Heart left ventricle (tissue), 16 donors: ENCODE results near the gene BOD1L1. TPM values are rescaled to one million over a fixed set of nuclear protein-coding genes. Genes with fewer than 3 reads are reported as not detected.

Experiments used
- ATAC-seq, 4 donors: fragments of 200-7000 bp; cut with Tn5 transposase; one replicate each; pipeline ENCODE4 v1.9.1; 2020 to 2022; ENCODE audit warnings: moderate library complexity in 4 of 4, mild to moderate bottlenecking in 3 of 4, moderate number of reproducible peaks in 1 of 4
- DNase-seq, 5 donors: peaks; one replicate each; pipeline ENCODE4 v3.0.0-alpha.2; 2020
- H3K27ac ChIP-seq, 12 donors: fragments of 200-600 bp; sonication (generic) in 4 of 12; one replicate each; pipeline versions ENCODE4 v1.5.0 to v1.8.0; 2016 to 2022; ENCODE audit warnings: mild to moderate bottlenecking in 2 of 12
- H3K27me3 ChIP-seq, 9 donors: fragments of 200-600 bp; sonication (generic) in 2 of 9; one replicate each; pipeline versions ENCODE4 v1.5.1 to v1.8.0; 2016 to 2022; ENCODE audit warnings: mild to moderate bottlenecking in 3 of 9
- H3K36me3 ChIP-seq, 9 donors: fragments of 200-600 bp; sonication (generic) in 2 of 9; one replicate each; pipeline versions ENCODE4 v1.5.0 to v1.8.0; 2018 to 2022; ENCODE audit warnings: mild to moderate bottlenecking in 2 of 9
- H3K4me1 ChIP-seq, 12 donors: fragments of 200-600 bp; sonication (generic) in 4 of 12; one replicate each; pipeline versions ENCODE4 v1.5.0 to v1.8.0; 2016 to 2022; ENCODE audit warnings: mild to moderate bottlenecking in 3 of 12
- H3K4me3 ChIP-seq, 12 donors: fragments of 200-600 bp; sonication (generic) in 4 of 12; one replicate each; pipeline versions ENCODE4 v1.5.0 to v1.8.0; 2017 to 2022; ENCODE audit warnings: mild to moderate bottlenecking in 9 of 12, moderate library complexity in 4 of 12
- H3K9me3 ChIP-seq, 12 donors: fragments of 200-600 bp; sonication (generic) in 4 of 12; one replicate each; pipeline versions ENCODE4 v1.5.0 to v1.8.0; 2016 to 2022; ENCODE audit warnings: mild to moderate bottlenecking in 1 of 12
- CTCF ChIP-seq, 12 donors: fragments of 200-600 bp; sonication (generic) in 4 of 12; IDR thresholded peaks; one replicate each; pipeline versions ENCODE4 v1.5.0 to v1.8.0; 2018 to 2022; ENCODE audit warnings: antibody characterized with exemption in 12 of 12, mild to moderate bottlenecking in 5 of 12
- POLR2A ChIP-seq, 2 donors: fragments of 450-650 bp; IDR thresholded peaks; one replicate each; pipeline ENCODE4 v1.6.1; 2017; ENCODE audit warnings: antibody characterized with exemption in 2 of 2, mild to moderate bottlenecking in 2 of 2, moderate library complexity in 2 of 2
- WGBS, 4 donors: extraction: QIAGEN DNeasy Blood & Tissue Kit in 2 of 4; methylation state at CpG; one replicate each; pipeline versions ENCODE4 v1.1.5 to v1.1.7; 2013 to 2018; 5-methylcytosine and 5-hydroxymethylcytosine counted together
- intact Hi-C, 10 donors: fragments of 100-400 bp; cut with DNase I; formaldehyde crosslinking; loops; one replicate each; pipeline versions ENCODE4 v1.11.1 to v1.14.2; 2022
- polyA plus RNA-seq, 2 donors: library from polyadenylated mRNA; stranded (reverse); fragments of 200-250 nt; gene quantifications; one replicate each; pipeline ENCODE4 v1.2.3, GENCODE V29; 2013
- total RNA-seq, 9 donors: library from RNA; depleted of rRNA in 2 of 9; stranded (reverse); fragments of >200 nt in 2 of 9; fragmentation: NEBNext Ultra II Directional in 3 of 9; extraction: Animal tissue kit (Norgen Biotek cat#: 25700) in 3 of 9; gene quantifications; one replicate each; pipeline versions ENCODE4 v1.1.0 to v1.2.4, GENCODE V29; 2016 to 2023
- donor health status: ischemic (EF 13 %, LVEDD 7.1; RV severe dilation, severe dysfunction).
- donor health status: healthy with polysubstance abuse.
- donor health status: DM: no; HTN: yes; CAD: no.
- donor health status: DM: no; HTN: no; CAD: no.
- donor health status: ischemic (EF 25% LVEDD 6.9; RV normal size, moderate dysfunction).
- donor health status: ischemic (EF 25% LVEDD 5.7; RV mildly dilated, moderate dysfunction).
- donor health status: healthy.
- donor health status: DM: yes; HTN: yes; CAD: no.
- donor health status: ischemic (EF 35%, LVEDD 5.7; RV mildly dilated, moderate dysfunction).
- donor health status: nonischemic (EF 11% LVEDD 7.7; RV severe dilation, severe dysfunction).
- donor health status: DM: yes; HTN: yes; CAD: no.
- donor health status: PGD.
- donor health status: ischemic (EF 29% LVEDD 5.4; RV normal size, mild dysfunction).
- donor health status: nonischemic (EF 23%, LVEDD 6.1; RV moderate dilation, normal function).

BOD1L1 gene
- total and polyA plus RNA-seq, 11 donors: 10.9 to 29.2 (median 18.7) TPM

GRCh38 chr4:13618212-13618806, 9.2 kb downstream of the BOD1L1 start:
- Histone ChIP-seq H3K9me3 (no peaks in the 10 kb centered on the region), H3K27me3 (no peaks in the 10 kb centered on the region), H3K27ac (no peak overlapping the region), H3K36me3 (peaks cover 0 to 67% (median 54%) of the 10 kb centered on the region in 9 donors), H3K4me3 (no peak overlapping the region), H3K4me1 (peaks cover 0 to 13% (median 0%) of the 10 kb centered on the region in 12 donors)
- TF ChIP-seq POLR2A (IDR thresholded peaks at IDR 0.05): no peak
- TF ChIP-seq CTCF (IDR thresholded peaks at IDR 0.05): no peak
- ATAC-seq (no peak), DNase-seq (no peak)
- intact Hi-C loops: no loop called here
- WGBS, 4 donors: 84 to 92% (median 89%) methylated on average over 2 of the region's 2 CpGs

DNA sequence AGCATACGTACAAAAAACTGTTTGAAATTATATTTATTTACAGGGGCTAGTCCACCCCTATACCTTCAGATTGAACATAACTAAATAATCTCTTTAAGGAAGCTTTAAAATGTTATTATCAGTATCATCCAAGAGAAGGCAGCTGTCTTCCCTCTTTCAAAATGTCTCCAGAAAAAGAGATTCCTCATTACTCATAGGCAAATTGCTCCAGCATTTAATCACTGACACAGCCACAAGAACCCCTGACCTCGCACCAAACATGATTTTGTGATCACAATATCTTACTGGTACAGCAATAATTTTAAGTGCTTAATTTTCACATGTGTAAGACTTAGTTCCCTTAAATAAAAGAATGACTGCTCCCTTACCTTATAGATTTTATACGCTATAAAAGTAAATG, 9.7 kb downstream of the BOD1L1 start:
- no peak overlapping the region for H3K27ac ChIP-seq
- no peaks in the 10 kb centered on the region for H3K27me3 ChIP-seq
- TF ChIP-seq POLR2A (IDR thresholded peaks at IDR 0.05) (no peak), CTCF (IDR thresholded peaks at IDR 0.05) (no peak)
- peaks cover 0 to 13% (median 0%) of the 10 kb centered on the region in 12 donors for H3K4me1 ChIP-seq
- H3K36me3 ChIP-seq: peaks cover 0 to 72% (median 59%) of the 10 kb centered on the region in 9 donors
- ATAC-seq: no peak
- H3K4me3 ChIP-seq: no peak overlapping the region
- intact Hi-C loops: no loop called here
- no peak for DNase-seq
- no peaks in the 10 kb centered on the region for H3K9me3 ChIP-seq
- 62 to 84% (median 74%) methylated on average over 3 of the region's 3 CpGs for WGBS, 4 donors

GRCh38 chr4:13616597-13616996, 10.9 kb downstream of the BOD1L1 start:
- Histone ChIP-seq H3K36me3 (peaks cover 0 to 84% (median 71%) of the 10 kb centered on the region in 9 donors), H3K4me1 (peaks cover 0 to 16% (median 0%) of the 10 kb centered on the region in 12 donors), H3K4me3 (no peak overlapping the region), H3K27me3 (no peaks in the 10 kb centered on the region), H3K27ac (no peak overlapping the region), H3K9me3 (no peaks in the 10 kb centered on the region)
- ATAC-seq: no peak
- 94 to 97% (median 96%) methylated on average over 4 of the region's 4 CpGs for WGBS, 4 donors
- no peak for TF ChIP-seq POLR2A (IDR thresholded peaks at IDR 0.05)
- no peak for TF ChIP-seq CTCF (IDR thresholded peaks at IDR 0.05)
- no peak for DNase-seq
- intact Hi-C loops: no loop called here

GRCh38 chr4:13615161-13615560, 12.4 kb downstream of the BOD1L1 start:
- H3K4me1 ChIP-seq: peaks cover 0 to 18% (median under 1%) of the 10 kb centered on the region in 12 donors
- no peaks in the 10 kb centered on the region for H3K9me3 ChIP-seq
- no peaks in the 10 kb centered on the region for H3K27me3 ChIP-seq
- DNase-seq (no peak), ATAC-seq (no peak)
- no peak overlapping the region for H3K4me3 ChIP-seq
- WGBS, 4 donors: 65 to 76% (median 69%) methylated on average over 3 of the region's 3 CpGs
- TF ChIP-seq CTCF (IDR thresholded peaks at IDR 0.05): no peak
- H3K36me3 ChIP-seq: peaks cover 0 to 99% (median 86%) of the 10 kb centered on the region in 9 donors
- intact Hi-C loops: no loop called here
- no peak overlapping the region for H3K27ac ChIP-seq
